ENCODE results near the gene DPYD.

GRCh38 chr1:97356309-97356708 is 564.5 kb downstream of the DPYD start:
- TF ChIP-seq CTCF (IDR thresholded peaks at IDR 0.05) = no peak
- no peak for TF ChIP-seq POLR2A (IDR thresholded peaks at IDR 0.05)
